Measurements from ENCODE around the gene SELPLG. TPM values are rescaled to one million over a fixed set of nuclear protein-coding genes. Genes with fewer than 3 reads are reported as not detected.
A peak's percentile ranks its signal among the peaks of the same experiment; 100 is the strongest.
"Not testable (repeated sequence)": the region's sequence is repeated elsewhere in the genome, so short reads cannot be mapped to it uniquely, and the experiment has no call there.

Gene SELPLG
- total and polyA plus RNA-seq, 4 donors, result 0.87 to 13.0 (median 6.7) TPM

- no peaks in the 10 kb centered on the region for H3K4me1 ChIP-seq (ENCODE audit: control insufficient read depth in 1 of 2, insufficient read depth in 2 of 2, low read length in 2 of 2)
- no peaks in the 10 kb centered on the region for H3K9me3 ChIP-seq (ENCODE audit: control insufficient read depth, low read length)
- H3K36me3 ChIP-seq (ENCODE audit: control insufficient read depth in 1 of 2, insufficient read depth in 2 of 2, low read length in 1 of 2), result no peaks in the 10 kb centered on the region
- H3K4me3 ChIP-seq (ENCODE audit: low read length in 2 of 2), result no peak overlapping the region
- no peak for DNase-seq
- ATAC-seq (ENCODE audit: low FRiP score), result no peak
- H3K27ac ChIP-seq (ENCODE audit: low read depth in 1 of 2, low read length in 2 of 2), result no peak overlapping the region
- intact Hi-C loops (cut with DNase I), result no loop called here
- WGBS, 2 donors, result 80 to 84% methylated on average over 33 of the region's 33 CpGs
- no peaks in the 10 kb centered on the region for H3K27me3 ChIP-seq (ENCODE audit: control insufficient read depth in 1 of 2, insufficient read depth in 2 of 2, low read length in 1 of 2)
These were observed 52.1 kb downstream of the SELPLG start for GRCh38 chr12:108581311-108582227.

GRCh38 chr12:108580531-108580930 lies 53.2 kb downstream of the SELPLG start:
- no peak overlapping the region for H3K27ac ChIP-seq (ENCODE audit: low read depth in 1 of 2, low read length in 2 of 2)
- no peak for DNase-seq
- intact Hi-C loops (cut with DNase I), result no loop called here
- no peak overlapping the region for H3K4me3 ChIP-seq (ENCODE audit: low read length in 2 of 2)
- no peaks in the 10 kb centered on the region for H3K9me3 ChIP-seq (ENCODE audit: control insufficient read depth, low read length)
- no peaks in the 10 kb centered on the region for H3K36me3 ChIP-seq (ENCODE audit: control insufficient read depth in 1 of 2, insufficient read depth in 2 of 2, low read length in 1 of 2)
- no peaks in the 10 kb centered on the region for H3K27me3 ChIP-seq (ENCODE audit: control insufficient read depth in 1 of 2, insufficient read depth in 2 of 2, low read length in 1 of 2)
- ATAC-seq (ENCODE audit: low FRiP score), result peak; percentile 30
- WGBS, 2 donors, result 75% methylated on average over 3 of the region's 3 CpGs
- H3K4me1 ChIP-seq (ENCODE audit: control insufficient read depth in 1 of 2, insufficient read depth in 2 of 2, low read length in 2 of 2), result no peaks in the 10 kb centered on the region

GRCh38 chr12:108578813-108579212 lies 54.9 kb downstream of the SELPLG start:
- H3K27me3 ChIP-seq (ENCODE audit: control insufficient read depth in 1 of 2, insufficient read depth in 2 of 2, low read length in 1 of 2), result no peaks in the 10 kb centered on the region
- ATAC-seq (ENCODE audit: low FRiP score), result no peak
- no peaks in the 10 kb centered on the region for H3K4me1 ChIP-seq (ENCODE audit: control insufficient read depth in 1 of 2, insufficient read depth in 2 of 2, low read length in 2 of 2)
- DNase-seq, result no peak
- H3K9me3 ChIP-seq (ENCODE audit: control insufficient read depth, low read length), result no peaks in the 10 kb centered on the region
- H3K36me3 ChIP-seq (ENCODE audit: control insufficient read depth in 1 of 2, insufficient read depth in 2 of 2, low read length in 1 of 2), result no peaks in the 10 kb centered on the region
- intact Hi-C loops (cut with DNase I), result no loop called here
- no peak overlapping the region for H3K4me3 ChIP-seq (ENCODE audit: low read length in 2 of 2)
- WGBS, 2 donors, result 97% methylated on average over 3 of the region's 3 CpGs
- no peak overlapping the region for H3K27ac ChIP-seq (ENCODE audit: low read depth in 1 of 2, low read length in 2 of 2)

- DNase-seq (no peak), ATAC-seq (ENCODE audit: low FRiP score) (no peak)
- no peaks in the 10 kb centered on the region for H3K36me3 ChIP-seq (ENCODE audit: control insufficient read depth in 1 of 2, insufficient read depth in 2 of 2, low read length in 1 of 2)
- intact Hi-C loops (cut with DNase I), result no loop called here
- H3K4me1 ChIP-seq (ENCODE audit: control insufficient read depth in 1 of 2, insufficient read depth in 2 of 2, low read length in 2 of 2), result no peaks in the 10 kb centered on the region
- WGBS, 2 donors, result 98 to 100% methylated on average over 2 of the region's 2 CpGs
- H3K27me3 ChIP-seq (ENCODE audit: control insufficient read depth in 1 of 2, insufficient read depth in 2 of 2, low read length in 1 of 2), result no peaks in the 10 kb centered on the region
- H3K9me3 ChIP-seq (ENCODE audit: control insufficient read depth, low read length), result no peaks in the 10 kb centered on the region
- no peak overlapping the region for H3K4me3 ChIP-seq (ENCODE audit: low read length in 2 of 2)
- H3K27ac ChIP-seq (ENCODE audit: low read depth in 1 of 2, low read length in 2 of 2), result no peak overlapping the region
These were observed 55.4 kb downstream of the SELPLG start for GRCh38 chr12:108578264-108578663.

- intact Hi-C loops (cut with DNase I), result no loop called here
- Histone ChIP-seq H3K27ac (ENCODE audit: low read depth in 1 of 2, low read length in 2 of 2) (no peak overlapping the region), H3K9me3 (ENCODE audit: control insufficient read depth, low read length) (no peaks in the 10 kb centered on the region), H3K27me3 (ENCODE audit: control insufficient read depth in 1 of 2, insufficient read depth in 2 of 2, low read length in 1 of 2) (no peaks in the 10 kb centered on the region), H3K4me1 (ENCODE audit: control insufficient read depth in 1 of 2, insufficient read depth in 2 of 2, low read length in 2 of 2) (no peaks in the 10 kb centered on the region), H3K4me3 (ENCODE audit: low read length in 2 of 2) (no peak overlapping the region), H3K36me3 (ENCODE audit: control insufficient read depth in 1 of 2, insufficient read depth in 2 of 2, low read length in 1 of 2) (no peaks in the 10 kb centered on the region)
- no peak for DNase-seq
- ATAC-seq (ENCODE audit: low FRiP score), result no peak
These were observed 56.2 kb downstream of the SELPLG start for GRCh38 chr12:108577458-108577857.

- DNase-seq (no peak), ATAC-seq (ENCODE audit: low FRiP score) (no peak)
- H3K27me3 ChIP-seq (ENCODE audit: control insufficient read depth in 1 of 2, insufficient read depth in 2 of 2, low read length in 1 of 2), result no peaks in the 10 kb centered on the region
- H3K4me3 ChIP-seq (ENCODE audit: low read length in 2 of 2), result no peak overlapping the region
- intact Hi-C loops (cut with DNase I), result no loop called here
- H3K9me3 ChIP-seq (ENCODE audit: control insufficient read depth, low read length), result no peaks in the 10 kb centered on the region
- 54 to 55% methylated on average over 6 of the region's 6 CpGs for WGBS, 2 donors
- no peaks in the 10 kb centered on the region for H3K36me3 ChIP-seq (ENCODE audit: control insufficient read depth in 1 of 2, insufficient read depth in 2 of 2, low read length in 1 of 2)
- H3K27ac ChIP-seq (ENCODE audit: low read depth in 1 of 2, low read length in 2 of 2), result no peak overlapping the region
- no peaks in the 10 kb centered on the region for H3K4me1 ChIP-seq (ENCODE audit: control insufficient read depth in 1 of 2, insufficient read depth in 2 of 2, low read length in 2 of 2)
These were observed 56.9 kb downstream of the SELPLG start for GRCh38 chr12:108576660-108577234.

- Histone ChIP-seq H3K27me3 (ENCODE audit: control insufficient read depth in 1 of 2, insufficient read depth in 2 of 2, low read length in 1 of 2) (no peaks in the 10 kb centered on the region), H3K9me3 (ENCODE audit: control insufficient read depth, low read length) (no peaks in the 10 kb centered on the region), H3K27ac (ENCODE audit: low read depth in 1 of 2, low read length in 2 of 2) (no peak overlapping the region), H3K4me1 (ENCODE audit: control insufficient read depth in 1 of 2, insufficient read depth in 2 of 2, low read length in 2 of 2) (no peaks in the 10 kb centered on the region), H3K36me3 (ENCODE audit: control insufficient read depth in 1 of 2, insufficient read depth in 2 of 2, low read length in 1 of 2) (no peaks in the 10 kb centered on the region), H3K4me3 (ENCODE audit: low read length in 2 of 2) (no peak overlapping the region)
- DNase-seq (no peak), ATAC-seq (ENCODE audit: low FRiP score) (no peak)
- intact Hi-C loops (cut with DNase I), result no loop called here
- WGBS, 2 donors, result 93 to 94% methylated on average over 9 of the region's 9 CpGs
These were observed 58.3 kb downstream of the SELPLG start for GRCh38 chr12:108575199-108575912.

GRCh38 chr12:108574276-108574675 lies 59.4 kb downstream of the SELPLG start:
- DNase-seq; H3K4me3 ChIP-seq (ENCODE audit: low read length in 2 of 2); H3K36me3 ChIP-seq (ENCODE audit: control insufficient read depth in 1 of 2, insufficient read depth in 2 of 2, low read length in 1 of 2); H3K4me1 ChIP-seq (ENCODE audit: control insufficient read depth in 1 of 2, insufficient read depth in 2 of 2, low read length in 2 of 2); intact Hi-C loops (cut with DNase I); ATAC-seq (ENCODE audit: low FRiP score); H3K27me3 ChIP-seq (ENCODE audit: control insufficient read depth in 1 of 2, insufficient read depth in 2 of 2, low read length in 1 of 2); H3K9me3 ChIP-seq (ENCODE audit: control insufficient read depth, low read length); H3K27ac ChIP-seq (ENCODE audit: low read depth in 1 of 2, low read length in 2 of 2): not testable (repeated sequence)
- WGBS, 2 donors, result 96 to 97% methylated on average over 1 of the region's 1 CpG
